ENCODE data around the gene PARD3B. TPM values are rescaled to one million over a fixed set of nuclear protein-coding genes. Genes with fewer than 3 reads are reported as not detected.

Gene PARD3B
- total and polyA plus RNA-seq, 10 of the 15 experiments (the other 5 are each of a cell fraction or from before 2014, with no cell fraction given), result 0.01 to 0.54 (median 0.07) TPM; not detected in 7

- BruUV-seq (replicated peaks), result no TSS peak
- no peak overlapping the region for H2AFZ ChIP-seq (ENCODE audit: control insufficient read depth, low read depth, low read length)
- no peak for TF ChIP-seq CHD4 (IDR thresholded peaks at IDR 0.05)
- ChIA-PET RAD21 (ENCODE audit: unreplicated experiment) (no interaction called here), SMC1A (ENCODE audit: uncharacterized antibody, unreplicated experiment) (no interaction called here), POLR2A (no interaction called here), CTCF (no interaction called here)
- intact Hi-C loops (cut with micrococcal nuclease; ENCODE audit: unreplicated experiment) (no loop called here), in situ Hi-C loops (cut with MboI) (no loop called here)
- no peak for ATAC-seq
- H3K36me3 ChIP-seq (ENCODE audit: control insufficient read depth in 2 of 2, insufficient read depth in 2 of 2, low read length in 1 of 2), result no peaks in the 10 kb centered on the region
- no peaks in the 10 kb centered on the region for H4K20me1 ChIP-seq (ENCODE audit: control insufficient read depth, insufficient read depth)
- H3K27ac ChIP-seq (ENCODE audit: control insufficient read depth, insufficient read depth), result no peak overlapping the region
- FAIRE-seq, result no peak
- no peaks in the 10 kb centered on the region for H3K9me3 ChIP-seq (replicated peaks; ENCODE audit: control insufficient read depth, insufficient read depth, low read length)
- no peak overlapping the region for H3K9ac ChIP-seq (ENCODE audit: control insufficient read depth, insufficient read depth, low read length)
- H3K4me1 ChIP-seq (ENCODE audit: control insufficient read depth, insufficient read depth, low read length), result no peaks in the 10 kb centered on the region
- H3K4me3 ChIP-seq, result no peak overlapping the region
- no peaks in the 10 kb centered on the region for H3K27me3 ChIP-seq (replicated peaks in 1 of 2; ENCODE audit: control insufficient read depth in 2 of 2, insufficient read depth in 2 of 2, low read length in 1 of 2)
- WGBS (ENCODE audit: insufficient coverage, insufficient replicate concordance, low lambda C conversion rate, missing lambda C conversion rate), result 23% methylated on average over 4 of the region's 4 CpGs
- H3K79me2 ChIP-seq (ENCODE audit: control insufficient read depth, insufficient read depth, low read length), result no peaks in the 10 kb centered on the region
- DNase-seq (ENCODE audit: low read depth, low spot score), result no peak
- no peak overlapping the region for H3K4me2 ChIP-seq (ENCODE audit: control insufficient read depth, insufficient read depth)
Observed at GRCh38 chr2:205171261-205171940, 626.1 kb downstream of the PARD3B start.

GRCh38 chr2:205175831-205176230 is 630.6 kb downstream of the PARD3B start:
- BruUV-seq (replicated peaks), result no TSS peak
- no peak for DNase-seq (ENCODE audit: low read depth, low spot score)
- RAD21 ChIA-PET (ENCODE audit: unreplicated experiment), result no interaction called here
- POLR2A ChIA-PET, result no interaction called here
- no peak overlapping the region for H3K4me2 ChIP-seq (ENCODE audit: control insufficient read depth, insufficient read depth)
- WGBS (ENCODE audit: insufficient coverage, insufficient replicate concordance, low lambda C conversion rate, missing lambda C conversion rate), result 32% methylated on average over 4 of the region's 4 CpGs
- no peak for FAIRE-seq
- no peaks in the 10 kb centered on the region for H4K20me1 ChIP-seq (ENCODE audit: control insufficient read depth, insufficient read depth)
- no peaks in the 10 kb centered on the region for H3K9me3 ChIP-seq (replicated peaks; ENCODE audit: control insufficient read depth, insufficient read depth, low read length)
- SMC1A ChIA-PET (ENCODE audit: uncharacterized antibody, unreplicated experiment), result interaction anchor here (0.6 kb wide), 1 partner anchor 43 kb away, joined by 3 read pairs; no protein-coding TSS in a partner anchor
- H3K4me3 ChIP-seq, result no peak overlapping the region
- no peaks in the 10 kb centered on the region for H3K4me1 ChIP-seq (ENCODE audit: control insufficient read depth, insufficient read depth, low read length)
- no peaks in the 10 kb centered on the region for H3K79me2 ChIP-seq (ENCODE audit: control insufficient read depth, insufficient read depth, low read length)
- TF ChIP-seq PKNOX1 (IDR thresholded peaks at IDR 0.05) (no peak), RELB (IDR thresholded peaks at IDR 0.05; ENCODE audit: low read depth) (no peak), CBX5 (IDR thresholded peaks at IDR 0.05; ENCODE audit: low read depth) (no peak), HDAC6 (IDR thresholded peaks at IDR 0.05; ENCODE audit: unreplicated experiment) (no peak), IKZF2 (IDR thresholded peaks at IDR 0.05) (no peak), TCF3 (IDR thresholded peaks at IDR 0.05; ENCODE audit: borderline replicate concordance, insufficient read depth, low read depth, low read length) (no peak), EZH2 (IDR thresholded peaks at IDR 0.05; ENCODE audit: borderline replicate concordance, control insufficient read depth, low read depth, low read length) (no peak), JUND (IDR thresholded peaks at IDR 0.05; ENCODE audit: low read depth, low read length) (no peak), SIX5 (IDR thresholded peaks at IDR 0.05; ENCODE audit: low read depth, low read length, severe bottlenecking) (no peak), ESRRA (IDR thresholded peaks at IDR 0.05; ENCODE audit: low read length) (no peak), HDAC2 (IDR thresholded peaks at IDR 0.05) (no peak), KLF5 (IDR thresholded peaks at IDR 0.05; ENCODE audit: partially characterized antibody) (no peak), MYC (IDR thresholded peaks at IDR 0.05; ENCODE audit: insufficient read depth, insufficient read length, insufficient replicate concordance, low read length, severe bottlenecking) (no peak), CHD2 (IDR thresholded peaks at IDR 0.05; ENCODE audit: borderline replicate concordance, low read depth, low read length) (no peak), FOXM1 (IDR thresholded peaks at IDR 0.05; ENCODE audit: low read depth, low read length) (no peak)
- no peaks in the 10 kb centered on the region for H3K36me3 ChIP-seq (ENCODE audit: control insufficient read depth in 2 of 2, insufficient read depth in 2 of 2, low read length in 1 of 2)
- H3K27me3 ChIP-seq (replicated peaks in 1 of 2; ENCODE audit: control insufficient read depth in 2 of 2, insufficient read depth in 2 of 2, low read length in 1 of 2), result no peaks in the 10 kb centered on the region
- no peak overlapping the region for H2AFZ ChIP-seq (ENCODE audit: control insufficient read depth, low read depth, low read length)
- in situ Hi-C loops (cut with MboI), result no loop called here
- intact Hi-C loops (cut with micrococcal nuclease; ENCODE audit: unreplicated experiment), result no loop called here
- CTCF ChIA-PET, result no interaction called here
- H3K27ac ChIP-seq (ENCODE audit: control insufficient read depth, insufficient read depth), result no peak overlapping the region
- ATAC-seq, result no peak
- H3K9ac ChIP-seq (ENCODE audit: control insufficient read depth, insufficient read depth, low read length), result no peak overlapping the region
